22Rv1 (cell line): ENCODE data around the gene CCDC85B.

ENCODE experiments used
- ZFX ChIP-seq: fragments of 450-650 bp; IDR thresholded peaks from 2 replicates; pipeline ENCODE4 v1.6.1; 2017; ENCODE audit warnings: antibody characterized with exemption, borderline replicate concordance
- TF ChIP-seq, protein P1 (sequence below): fragments of 450-650 bp; IDR thresholded peaks from 2 replicates; pipeline ENCODE4 v1.5.1; 2017; ENCODE audit warnings: mild to moderate bottlenecking

DNA sequence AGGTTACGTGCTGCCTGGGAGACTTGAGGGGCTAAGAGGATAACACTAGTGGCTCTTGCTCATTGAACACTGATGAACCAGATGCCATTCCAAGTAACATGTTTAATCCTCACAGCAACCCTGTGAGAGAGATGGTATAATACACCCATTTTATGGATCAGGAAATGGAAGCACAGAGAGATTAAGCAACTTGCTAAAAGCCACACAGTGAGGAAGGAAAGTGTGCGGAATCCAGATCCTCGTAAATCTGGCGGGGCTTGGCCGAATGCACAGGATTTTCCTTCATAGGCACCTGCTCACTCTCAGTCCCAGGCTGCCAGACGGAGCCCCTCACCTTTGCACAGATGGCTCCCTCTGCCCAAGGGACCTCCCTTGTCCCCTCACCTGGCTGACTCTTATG, 17.4 kb downstream of the CCDC85B start:
- TF ChIP-seq, protein P1, sequence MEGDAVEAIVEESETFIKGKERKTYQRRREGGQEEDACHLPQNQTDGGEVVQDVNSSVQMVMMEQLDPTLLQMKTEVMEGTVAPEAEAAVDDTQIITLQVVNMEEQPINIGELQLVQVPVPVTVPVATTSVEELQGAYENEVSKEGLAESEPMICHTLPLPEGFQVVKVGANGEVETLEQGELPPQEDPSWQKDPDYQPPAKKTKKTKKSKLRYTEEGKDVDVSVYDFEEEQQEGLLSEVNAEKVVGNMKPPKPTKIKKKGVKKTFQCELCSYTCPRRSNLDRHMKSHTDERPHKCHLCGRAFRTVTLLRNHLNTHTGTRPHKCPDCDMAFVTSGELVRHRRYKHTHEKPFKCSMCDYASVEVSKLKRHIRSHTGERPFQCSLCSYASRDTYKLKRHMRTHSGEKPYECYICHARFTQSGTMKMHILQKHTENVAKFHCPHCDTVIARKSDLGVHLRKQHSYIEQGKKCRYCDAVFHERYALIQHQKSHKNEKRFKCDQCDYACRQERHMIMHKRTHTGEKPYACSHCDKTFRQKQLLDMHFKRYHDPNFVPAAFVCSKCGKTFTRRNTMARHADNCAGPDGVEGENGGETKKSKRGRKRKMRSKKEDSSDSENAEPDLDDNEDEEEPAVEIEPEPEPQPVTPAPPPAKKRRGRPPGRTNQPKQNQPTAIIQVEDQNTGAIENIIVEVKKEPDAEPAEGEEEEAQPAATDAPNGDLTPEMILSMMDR: no peak
- no peak for TF ChIP-seq ZFX
